HepG2 (cell line): Measurements from ENCODE around the gene RABGAP1. TPM values are rescaled to one million over a fixed set of nuclear protein-coding genes. Genes with fewer than 3 reads are reported as not detected.

ENCODE experiments used
- CBFB ChIP-seq: sonication (generic); formaldehyde crosslinking; IDR thresholded peaks from 2 replicates; pipeline ENCODE4 v1.4.0; 2020; ENCODE audit warnings: missing genetic modification reagents
- CC2D1A ChIP-seq: sonication (generic); formaldehyde crosslinking; IDR thresholded peaks from 2 replicates; pipeline ENCODE4 v1.8.1; 2023; ENCODE audit warnings: mild to moderate bottlenecking, missing genetic modification reagents
- ETV5 ChIP-seq: IDR thresholded peaks from 2 replicates; pipeline ENCODE4 v1.6.1; 2018; ENCODE audit warnings: missing biosample characterization, missing genetic modification reagents, inconsistent platforms, borderline replicate concordance
- MEIS1 ChIP-seq: sonication (generic); formaldehyde crosslinking; IDR thresholded peaks from 2 replicates; pipeline ENCODE4 v1.9.0; 2021; ENCODE audit warnings: mild to moderate bottlenecking, missing genetic modification reagents, moderate library complexity, borderline replicate concordance
- PCBP2 ChIP-seq: fragments of 200-400 bp; formaldehyde crosslinking; optimal IDR thresholded peaks from 2 replicates; pipeline ENCODE3; 2018; ENCODE audit warnings: low read length, low read depth; ENCODE audit not compliant: poor library complexity, severe bottlenecking
- PRMT3 ChIP-seq: sonication (generic); formaldehyde crosslinking; IDR thresholded peaks from 2 replicates; pipeline ENCODE4 v1.8.1; 2022; ENCODE audit warnings: low read depth, mild to moderate bottlenecking, moderate library complexity, missing genetic modification reagents, borderline replicate concordance
- SMARCC2 ChIP-seq: fragments of 450-650 bp; IDR thresholded peaks from 2 replicates; pipeline ENCODE4 v1.6.1; 2017; ENCODE audit warnings: antibody characterized with exemption, mild to moderate bottlenecking
- ZFP36 ChIP-seq: fragments of 150-350 bp; IDR thresholded peaks from 2 replicates; pipeline ENCODE4 v1.6.1; 2018; ENCODE audit warnings: borderline replicate concordance, low read length, low read depth; ENCODE audit not compliant: partially characterized antibody
- ZKSCAN5 ChIP-seq: sonication (generic); formaldehyde crosslinking; IDR thresholded peaks from 2 replicates; pipeline ENCODE4 v1.5.1; 2020; ENCODE audit warnings: mild to moderate bottlenecking, missing genetic modification reagents
- ZNF326 ChIP-seq: sonication (generic); formaldehyde crosslinking; IDR thresholded peaks from 2 replicates; pipeline ENCODE4 v1.4.0; 2020; ENCODE audit warnings: missing genetic modification reagents, borderline replicate concordance
- ZNF547 ChIP-seq: sonication (generic); formaldehyde crosslinking; IDR thresholded peaks from 2 replicates; pipeline ENCODE4 v1.5.1; 2020; ENCODE audit warnings: mild to moderate bottlenecking, missing genetic modification reagents
- ZNF879 ChIP-seq: sonication (generic); formaldehyde crosslinking; IDR thresholded peaks from 2 replicates; pipeline ENCODE4 v1.8.1; 2023; ENCODE audit warnings: missing genetic modification reagents
- ZSCAN12 ChIP-seq: sonication (generic); formaldehyde crosslinking; IDR thresholded peaks from 2 replicates; pipeline ENCODE4 v1.9.0; 2021; ENCODE audit warnings: mild to moderate bottlenecking, missing genetic modification reagents
- ZSCAN21 ChIP-seq: sonication (generic); formaldehyde crosslinking; IDR thresholded peaks from 2 replicates; pipeline ENCODE4 v1.8.0; 2022; ENCODE audit warnings: mild to moderate bottlenecking, missing genetic modification reagents, moderate library complexity, borderline replicate concordance
- polyA plus RNA-seq, 8 experiments: library from polyadenylated mRNA; depleted of rRNA in 3 of 8; stranded (reverse) in 7 of 8; unstranded in 1 of 8; fragments of >200 nt; fragmentation: Illumina TruSeq in 4 of 8; extraction: Trizol in 4 of 8; gene quantifications; 2 replicates each; pipeline versions ENCODE4 v1.2.1 to v1.2.3, GENCODE V29; 2011 to 2016; ENCODE audit warnings: low read depth in 4 of 8, missing spikeins in 1 of 8, mixed read lengths in 1 of 8; ENCODE audit not compliant: insufficient read depth in 1 of 8
- total RNA-seq, 5 experiments: library from RNA; depleted of rRNA; stranded (reverse); fragments of >200 nt; fragmentation: Illumina TruSeq; extraction: Trizol; gene quantifications; 2 replicates each; pipeline ENCODE4 v1.2.3, GENCODE V29; 2016; ENCODE audit warnings: low read depth in 1 of 5
- TF ChIP-seq, protein P1 (sequence below): sonication (generic); formaldehyde crosslinking; IDR thresholded peaks from 2 replicates; pipeline ENCODE4; 2020; ENCODE audit warnings: missing genetic modification reagents, mild to moderate bottlenecking, borderline replicate concordance
- TF ChIP-seq, protein P2 (sequence below): sonication (generic); formaldehyde crosslinking; IDR thresholded peaks from 2 replicates; pipeline ENCODE4 v1.5.0; 2020; ENCODE audit warnings: mild to moderate bottlenecking, missing genetic modification reagents, borderline replicate concordance
- TF ChIP-seq, protein P3 (sequence below): sonication (generic); formaldehyde crosslinking; IDR thresholded peaks from 2 replicates; pipeline ENCODE4 v1.4.0; 2020; ENCODE audit warnings: missing genetic modification reagents
- TF ChIP-seq, protein P4 (sequence below): sonication (generic); formaldehyde crosslinking; IDR thresholded peaks from 2 replicates; pipeline ENCODE4 v1.8.0; 2022; ENCODE audit warnings: missing genetic modification reagents, low read depth, mild to moderate bottlenecking, borderline replicate concordance
- TF ChIP-seq, protein P5 (sequence below): sonication (generic); formaldehyde crosslinking; IDR thresholded peaks from 2 replicates; pipeline ENCODE4 v1.8.1; 2023; ENCODE audit warnings: mild to moderate bottlenecking, inconsistent platforms, moderate library complexity, missing genetic modification reagents, borderline replicate concordance

Gene RABGAP1
- total and polyA plus RNA-seq, 2 of the 13 experiments (the other 11 are each of a cell fraction or from before 2014, with no cell fraction given): 19.1 to 19.3 TPM

DNA sequence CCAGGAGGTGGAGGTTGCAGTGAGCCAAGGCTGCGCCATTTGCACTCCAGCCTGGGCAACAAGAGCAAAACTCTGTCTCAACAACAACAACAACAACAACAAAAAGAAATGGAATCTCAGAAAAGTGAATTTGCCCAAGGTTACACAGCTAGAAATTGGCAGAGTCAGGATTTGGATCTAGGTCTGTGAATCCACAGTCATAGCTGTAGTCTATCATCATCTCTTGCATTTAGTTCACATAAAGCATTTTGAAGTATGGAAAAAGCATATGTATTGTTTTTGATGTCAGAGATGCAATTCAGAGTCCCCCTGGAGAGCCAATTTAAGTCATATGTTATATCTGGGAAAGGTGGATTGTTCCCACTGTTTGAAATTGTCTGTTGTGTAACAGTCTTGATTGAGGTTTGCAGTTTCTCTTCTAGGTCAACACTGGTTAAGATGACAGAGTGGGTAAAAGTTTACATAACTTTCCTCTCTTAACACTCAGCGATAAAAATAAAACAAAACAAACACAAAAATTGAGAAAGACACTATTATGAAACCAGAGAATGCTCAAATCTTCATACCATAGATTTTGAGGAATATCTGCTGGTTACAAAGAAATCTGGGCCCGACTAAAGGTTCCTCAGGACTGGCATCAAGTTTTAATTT lies 71.2 kb downstream of the RABGAP1 start (continued):
- TF ChIP-seq, protein P1, sequence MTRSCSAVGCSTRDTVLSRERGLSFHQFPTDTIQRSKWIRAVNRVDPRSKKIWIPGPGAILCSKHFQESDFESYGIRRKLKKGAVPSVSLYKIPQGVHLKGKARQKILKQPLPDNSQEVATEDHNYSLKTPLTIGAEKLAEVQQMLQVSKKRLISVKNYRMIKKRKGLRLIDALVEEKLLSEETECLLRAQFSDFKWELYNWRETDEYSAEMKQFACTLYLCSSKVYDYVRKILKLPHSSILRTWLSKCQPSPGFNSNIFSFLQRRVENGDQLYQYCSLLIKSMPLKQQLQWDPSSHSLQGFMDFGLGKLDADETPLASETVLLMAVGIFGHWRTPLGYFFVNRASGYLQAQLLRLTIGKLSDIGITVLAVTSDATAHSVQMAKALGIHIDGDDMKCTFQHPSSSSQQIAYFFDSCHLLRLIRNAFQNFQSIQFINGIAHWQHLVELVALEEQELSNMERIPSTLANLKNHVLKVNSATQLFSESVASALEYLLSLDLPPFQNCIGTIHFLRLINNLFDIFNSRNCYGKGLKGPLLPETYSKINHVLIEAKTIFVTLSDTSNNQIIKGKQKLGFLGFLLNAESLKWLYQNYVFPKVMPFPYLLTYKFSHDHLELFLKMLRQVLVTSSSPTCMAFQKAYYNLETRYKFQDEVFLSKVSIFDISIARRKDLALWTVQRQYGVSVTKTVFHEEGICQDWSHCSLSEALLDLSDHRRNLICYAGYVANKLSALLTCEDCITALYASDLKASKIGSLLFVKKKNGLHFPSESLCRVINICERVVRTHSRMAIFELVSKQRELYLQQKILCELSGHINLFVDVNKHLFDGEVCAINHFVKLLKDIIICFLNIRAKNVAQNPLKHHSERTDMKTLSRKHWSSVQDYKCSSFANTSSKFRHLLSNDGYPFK (CRISPR knock-in tag): no peak
- TF ChIP-seq MEIS1 (CRISPR knock-in tag): no peak
- TF ChIP-seq ZNF879 (CRISPR knock-in tag): no peak
- TF ChIP-seq ZFP36: no peak
- TF ChIP-seq PCBP2: no peak
- TF ChIP-seq ZKSCAN5 (CRISPR knock-in tag): no peak
- TF ChIP-seq, protein P2, sequence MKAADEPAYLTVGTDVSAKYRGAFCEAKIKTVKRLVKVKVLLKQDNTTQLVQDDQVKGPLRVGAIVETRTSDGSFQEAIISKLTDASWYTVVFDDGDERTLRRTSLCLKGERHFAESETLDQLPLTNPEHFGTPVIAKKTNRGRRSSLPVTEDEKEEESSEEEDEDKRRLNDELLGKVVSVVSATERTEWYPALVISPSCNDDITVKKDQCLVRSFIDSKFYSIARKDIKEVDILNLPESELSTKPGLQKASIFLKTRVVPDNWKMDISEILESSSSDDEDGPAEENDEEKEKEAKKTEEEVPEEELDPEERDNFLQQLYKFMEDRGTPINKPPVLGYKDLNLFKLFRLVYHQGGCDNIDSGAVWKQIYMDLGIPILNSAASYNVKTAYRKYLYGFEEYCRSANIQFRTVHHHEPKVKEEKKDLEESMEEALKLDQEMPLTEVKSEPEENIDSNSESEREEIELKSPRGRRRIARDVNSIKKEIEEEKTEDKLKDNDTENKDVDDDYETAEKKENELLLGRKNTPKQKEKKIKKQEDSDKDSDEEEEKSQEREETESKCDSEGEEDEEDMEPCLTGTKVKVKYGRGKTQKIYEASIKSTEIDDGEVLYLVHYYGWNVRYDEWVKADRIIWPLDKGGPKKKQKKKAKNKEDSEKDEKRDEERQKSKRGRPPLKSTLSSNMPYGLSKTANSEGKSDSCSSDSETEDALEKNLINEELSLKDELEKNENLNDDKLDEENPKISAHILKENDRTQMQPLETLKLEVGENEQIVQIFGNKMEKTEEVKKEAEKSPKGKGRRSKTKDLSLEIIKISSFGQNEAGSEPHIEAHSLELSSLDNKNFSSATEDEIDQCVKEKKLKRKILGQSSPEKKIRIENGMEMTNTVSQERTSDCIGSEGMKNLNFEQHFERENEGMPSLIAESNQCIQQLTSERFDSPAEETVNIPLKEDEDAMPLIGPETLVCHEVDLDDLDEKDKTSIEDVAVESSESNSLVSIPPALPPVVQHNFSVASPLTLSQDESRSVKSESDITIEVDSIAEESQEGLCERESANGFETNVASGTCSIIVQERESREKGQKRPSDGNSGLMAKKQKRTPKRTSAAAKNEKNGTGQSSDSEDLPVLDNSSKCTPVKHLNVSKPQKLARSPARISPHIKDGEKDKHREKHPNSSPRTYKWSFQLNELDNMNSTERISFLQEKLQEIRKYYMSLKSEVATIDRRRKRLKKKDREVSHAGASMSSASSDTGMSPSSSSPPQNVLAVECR (CRISPR knock-in tag): no peak
- no peak for TF ChIP-seq ETV5 (CRISPR knock-in tag)
- TF ChIP-seq ZNF547: no peak
- TF ChIP-seq, protein P3, sequence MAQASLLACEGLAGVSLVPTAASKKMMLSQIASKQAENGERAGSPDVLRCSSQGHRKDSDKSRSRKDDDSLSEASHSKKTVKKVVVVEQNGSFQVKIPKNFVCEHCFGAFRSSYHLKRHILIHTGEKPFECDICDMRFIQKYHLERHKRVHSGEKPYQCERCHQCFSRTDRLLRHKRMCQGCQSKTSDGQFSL: no peak
- TF ChIP-seq ZSCAN21 (CRISPR knock-in tag): no peak
- no peak for TF ChIP-seq ZNF326 (CRISPR knock-in tag)
- TF ChIP-seq, protein P4, sequence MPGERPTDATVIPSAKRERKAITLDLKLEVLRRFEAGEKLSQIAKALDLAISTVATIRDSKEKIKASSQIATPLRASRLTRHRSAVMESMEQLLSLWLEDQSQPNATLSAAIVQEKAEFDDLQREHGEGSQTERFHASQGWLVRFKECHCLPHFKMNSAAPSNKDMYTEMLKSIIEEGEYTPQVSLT (CRISPR knock-in tag): no peak
- peak; percentile 49; the same call in 1 of the 2 replicates for TF ChIP-seq CBFB
- TF ChIP-seq ZSCAN12: no peak
- no peak for TF ChIP-seq CC2D1A
- no peak for TF ChIP-seq SMARCC2
- TF ChIP-seq, protein P5, sequence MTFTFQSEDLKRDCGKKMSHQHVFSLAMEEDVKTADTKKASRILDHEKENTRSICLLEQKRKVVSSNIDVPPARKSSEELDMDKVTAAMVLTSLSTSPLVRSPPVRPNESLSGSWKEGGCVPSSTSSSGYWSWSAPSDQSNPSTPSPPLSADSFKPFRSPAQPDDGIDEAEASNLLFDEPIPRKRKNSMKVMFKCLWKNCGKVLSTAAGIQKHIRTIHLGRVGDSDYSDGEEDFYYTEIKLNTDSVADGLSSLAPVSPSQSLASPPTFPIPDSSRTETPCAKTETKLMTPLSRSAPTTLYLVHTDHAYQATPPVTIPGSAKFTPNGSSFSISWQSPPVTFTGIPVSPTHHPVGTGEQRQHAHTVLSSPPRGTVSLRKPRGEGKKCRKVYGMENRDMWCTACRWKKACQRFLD: no peak
- TF ChIP-seq PRMT3 (CRISPR knock-in tag): no peak
